HG03354 (cell line): ENCODE data around the gene TSHZ2.
"Not testable (repeated sequence)": the region's sequence is repeated elsewhere in the genome, so short reads cannot be mapped to it uniquely, and the experiment has no call there.

Experiments used
- ATAC-seq: cut with Tn5 transposase; IDR thresholded peaks from one replicate; pipeline ENCODE4 v1.9.1; 2021; ENCODE audit warnings: mild to moderate bottlenecking; ENCODE audit not compliant: unreplicated experiment, poor library complexity, severe bottlenecking

Gene TSHZ2

DNA sequence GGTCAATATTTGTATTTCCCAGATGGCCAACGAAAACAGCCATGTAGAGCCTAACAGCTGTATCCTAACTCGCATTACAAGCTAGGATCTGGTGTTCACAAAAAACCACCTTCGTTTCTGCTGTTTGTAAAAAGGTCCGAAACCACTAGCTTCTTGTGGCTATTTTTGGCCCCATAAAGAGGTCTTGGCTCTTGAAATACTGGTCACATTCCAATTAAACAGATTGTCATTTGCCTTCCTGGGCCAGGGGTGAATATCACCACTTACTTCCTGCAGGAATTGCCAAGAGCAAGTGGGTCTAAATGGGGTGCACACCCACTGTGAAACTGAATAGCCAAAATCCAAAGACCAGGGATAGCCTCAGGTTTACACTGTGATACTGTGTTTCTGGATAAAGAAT is 48.2 kb downstream of the TSHZ2 start:
- ATAC-seq = no peak

DNA sequence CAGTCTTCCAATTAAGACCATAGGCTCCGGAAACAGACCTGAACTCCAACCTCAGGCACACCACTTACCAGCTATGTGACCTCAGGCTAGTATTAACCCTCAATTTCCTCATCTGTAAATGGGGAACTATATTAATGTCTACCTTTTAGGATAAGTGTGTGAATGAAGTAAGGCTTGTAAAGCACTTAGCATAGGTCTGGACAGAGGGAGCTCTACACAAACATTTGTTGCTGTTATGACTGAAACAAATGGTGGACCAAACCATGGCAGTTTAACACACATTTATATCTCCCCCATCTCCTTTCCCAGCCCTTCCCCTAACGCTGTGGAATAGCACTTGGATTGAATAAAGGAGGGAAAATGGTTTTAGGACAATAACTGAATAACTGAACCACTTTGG is 48.7 kb downstream of the TSHZ2 start:
- no peak for ATAC-seq

DNA sequence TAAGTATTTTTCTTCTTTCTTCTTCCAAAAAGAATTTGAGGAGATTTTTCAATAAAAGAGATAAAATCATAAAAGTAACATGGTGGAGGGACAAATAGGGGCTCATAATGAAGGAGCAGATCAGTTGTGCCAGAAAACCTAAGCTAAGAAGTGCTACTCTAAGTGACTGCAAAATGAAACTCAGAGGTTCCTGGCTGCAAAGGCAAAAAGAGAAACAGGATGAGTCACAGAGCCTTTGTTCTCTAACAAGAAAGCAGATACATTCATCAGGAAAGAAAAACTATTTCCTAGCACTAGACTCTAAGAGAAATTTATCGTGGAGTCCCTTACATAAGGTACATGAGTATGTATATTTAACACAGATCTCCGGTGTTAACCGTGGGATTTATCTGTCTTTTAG is 49.8 kb downstream of the TSHZ2 start:
- ATAC-seq = no peak

DNA sequence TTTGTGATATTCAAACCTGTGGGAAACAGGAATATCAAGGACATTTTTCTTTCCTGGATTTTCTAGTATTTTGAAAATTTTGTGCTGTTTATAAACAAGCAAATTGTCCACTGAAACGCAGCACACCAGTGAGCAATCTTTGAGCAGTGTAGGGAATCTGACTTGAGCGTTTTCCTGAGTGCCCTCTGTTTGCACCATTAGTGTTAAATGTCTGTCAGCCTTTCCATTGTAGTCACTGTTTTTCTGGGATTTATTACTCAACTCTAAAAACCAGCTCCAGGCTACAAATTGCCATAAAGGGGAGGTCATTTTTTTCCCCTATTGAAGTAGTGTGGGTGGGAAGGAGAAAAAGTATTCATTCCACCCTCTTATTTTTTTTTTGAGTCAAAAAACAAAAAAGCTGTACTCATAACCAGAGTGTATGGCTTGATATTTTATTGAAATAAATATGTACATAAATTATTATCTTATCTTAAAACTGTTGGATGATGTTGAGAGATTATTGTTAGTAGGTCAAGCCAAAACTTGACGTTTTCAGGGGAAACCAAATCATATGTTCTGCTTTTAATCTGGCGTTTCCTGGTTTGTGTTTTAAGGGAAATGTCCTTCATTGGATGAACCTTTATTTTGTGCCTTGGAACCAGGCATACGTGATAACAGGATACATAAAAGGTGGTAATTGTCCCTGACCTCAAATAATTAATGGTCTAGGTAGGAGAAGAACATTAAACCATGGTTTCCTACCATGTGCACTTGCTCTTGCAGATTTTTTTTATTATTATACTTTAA is 51.8 kb downstream of the TSHZ2 start:
- ATAC-seq = no peak

DNA sequence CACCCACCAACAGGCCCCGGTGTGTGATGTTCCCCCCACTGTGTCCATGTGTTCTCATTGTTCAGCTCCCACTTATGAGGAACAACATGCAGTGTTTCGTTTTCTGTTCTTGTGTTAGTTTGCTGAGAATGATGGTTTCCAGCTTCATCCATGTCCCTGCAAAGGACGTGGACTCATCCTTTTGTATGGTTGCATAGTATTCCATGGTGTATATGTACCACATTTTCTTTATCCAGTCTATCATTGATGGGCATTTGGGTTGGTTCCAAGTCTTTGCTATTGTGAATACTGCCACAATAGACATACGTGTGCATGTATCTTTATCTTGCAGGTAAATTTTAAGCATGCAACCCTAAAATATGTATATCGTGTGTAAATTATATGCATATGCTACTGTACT is 52.5 kb downstream of the TSHZ2 start:
- ATAC-seq = not testable (repeated sequence)

DNA sequence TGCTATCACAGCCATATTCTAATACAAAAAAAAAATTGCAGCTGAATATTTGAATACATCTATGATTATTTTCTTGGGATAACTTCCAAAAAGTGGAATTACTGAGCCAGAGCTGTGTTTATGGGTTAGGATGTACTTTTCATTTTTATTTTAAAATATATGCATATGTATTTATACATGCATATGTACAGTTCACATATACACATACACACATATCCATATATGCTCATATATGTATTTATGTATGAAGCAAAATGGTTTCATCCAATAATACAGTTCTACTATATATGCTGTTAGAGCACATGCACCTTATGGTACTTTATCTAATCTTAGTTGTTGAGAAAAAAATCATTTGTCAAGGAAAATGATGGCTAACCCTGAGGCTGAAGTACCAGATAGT is 54.9 kb downstream of the TSHZ2 start:
- no peak for ATAC-seq

DNA sequence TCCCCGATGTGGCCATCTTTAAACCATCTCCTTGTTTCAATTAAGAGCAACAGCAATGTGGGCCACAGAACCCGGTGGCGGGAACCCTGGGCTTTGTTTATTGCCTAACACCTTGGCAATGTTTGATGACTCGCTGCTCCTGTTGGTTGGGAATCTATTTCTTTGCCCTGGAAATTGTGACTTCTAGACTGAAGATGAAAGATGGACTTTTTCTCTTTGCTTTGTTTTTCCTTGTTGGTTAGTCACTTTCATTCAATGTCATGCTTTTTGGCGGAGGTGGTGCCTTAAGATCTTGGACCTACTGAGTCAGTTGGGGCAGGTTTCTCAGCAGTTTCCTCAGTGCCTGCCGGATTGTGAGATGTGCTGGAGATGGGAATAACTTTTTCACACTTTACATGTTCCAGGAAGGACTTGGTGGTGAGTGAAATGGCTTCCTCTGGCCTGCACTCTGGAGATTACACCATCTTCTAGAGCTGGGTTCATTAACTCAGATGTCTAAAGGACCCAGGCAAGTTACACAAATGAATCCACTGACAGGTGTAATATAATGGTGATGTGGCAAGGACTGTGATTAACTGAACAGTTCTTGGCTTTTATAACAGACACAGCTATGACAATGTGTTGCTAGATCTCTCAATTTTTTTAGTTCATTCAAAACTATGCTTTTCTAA is 56.3 kb downstream of the TSHZ2 start:
- ATAC-seq = no peak

DNA sequence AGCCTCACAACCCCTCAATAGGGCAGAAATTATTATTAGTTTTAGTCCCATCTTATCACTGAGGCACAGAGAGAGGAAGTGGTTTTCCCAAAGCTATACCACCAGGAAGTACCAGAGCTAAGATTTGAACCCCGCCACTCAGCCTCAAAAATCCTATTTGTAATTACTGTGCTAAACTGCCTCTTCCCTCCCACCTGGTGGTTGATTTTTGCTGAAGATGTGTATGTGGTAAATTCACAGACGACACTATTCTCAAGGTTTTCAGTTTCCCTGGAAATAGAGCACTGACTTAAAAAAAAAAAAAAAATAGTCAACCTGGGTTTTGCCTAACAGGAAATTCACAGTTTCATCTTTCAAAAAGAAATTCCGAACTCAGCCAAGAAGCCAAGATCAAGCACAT is 57.9 kb downstream of the TSHZ2 start:
- ATAC-seq = no peak

DNA sequence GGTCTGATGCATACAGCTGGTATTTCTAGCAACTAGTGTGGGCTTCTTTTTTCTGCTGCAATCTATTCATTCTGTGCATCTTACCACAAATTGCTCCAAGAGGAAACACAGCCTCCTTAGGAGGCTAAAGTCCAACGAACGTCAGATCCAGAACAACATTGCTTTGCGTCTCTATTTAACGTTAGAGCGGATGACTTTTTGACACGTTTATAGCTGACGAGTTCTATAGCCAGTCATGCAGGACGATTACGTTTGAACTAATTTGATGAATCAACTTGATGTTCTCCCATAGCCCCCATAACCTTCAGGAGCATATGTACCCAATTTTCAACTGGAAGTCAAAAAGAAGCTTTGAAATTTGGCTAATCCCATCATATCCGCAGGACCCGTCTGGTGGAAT is 59.9 kb downstream of the TSHZ2 start:
- no peak for ATAC-seq

DNA sequence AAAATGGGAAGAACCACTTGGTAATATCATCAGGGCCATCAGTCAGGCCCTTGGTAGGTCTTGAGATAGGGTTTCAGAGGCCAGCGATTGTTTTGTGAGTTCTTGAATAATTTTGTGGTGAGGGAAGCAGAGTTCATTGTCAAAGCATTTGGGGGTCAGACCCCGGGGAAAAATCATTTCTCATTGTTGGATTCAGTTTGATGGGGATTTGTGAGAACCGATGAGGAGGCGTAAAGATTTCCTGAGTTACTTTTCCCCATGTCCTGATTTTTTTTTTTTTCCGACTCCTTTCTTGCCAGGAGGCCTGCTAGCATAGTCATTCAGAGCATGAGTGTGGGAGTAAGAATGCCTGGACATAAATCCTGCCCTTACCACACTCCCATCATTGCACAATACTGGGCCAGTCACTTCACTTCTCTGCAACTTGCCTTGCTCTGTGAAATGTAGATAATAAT is 60.3 kb downstream of the TSHZ2 start:
- ATAC-seq = no peak

DNA sequence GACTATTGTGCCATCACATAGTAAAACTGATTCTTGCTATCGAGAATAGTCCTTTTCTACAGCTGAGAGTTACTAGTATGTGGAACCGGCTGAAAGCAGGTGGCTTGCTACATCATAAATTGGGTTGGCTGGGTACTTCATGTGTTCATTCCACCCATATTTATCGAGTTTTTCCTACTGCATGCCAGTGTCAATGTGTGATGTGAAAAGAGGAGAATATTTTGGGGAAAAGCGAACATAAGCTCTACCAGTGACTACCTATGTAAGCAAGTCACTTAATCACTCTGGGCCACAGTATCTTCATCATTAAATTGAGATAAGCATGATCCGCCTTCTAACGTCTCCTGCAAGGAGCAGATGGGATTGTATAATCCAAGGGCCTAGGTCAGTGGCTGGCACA is 61.0 kb downstream of the TSHZ2 start:
- no peak for ATAC-seq

DNA sequence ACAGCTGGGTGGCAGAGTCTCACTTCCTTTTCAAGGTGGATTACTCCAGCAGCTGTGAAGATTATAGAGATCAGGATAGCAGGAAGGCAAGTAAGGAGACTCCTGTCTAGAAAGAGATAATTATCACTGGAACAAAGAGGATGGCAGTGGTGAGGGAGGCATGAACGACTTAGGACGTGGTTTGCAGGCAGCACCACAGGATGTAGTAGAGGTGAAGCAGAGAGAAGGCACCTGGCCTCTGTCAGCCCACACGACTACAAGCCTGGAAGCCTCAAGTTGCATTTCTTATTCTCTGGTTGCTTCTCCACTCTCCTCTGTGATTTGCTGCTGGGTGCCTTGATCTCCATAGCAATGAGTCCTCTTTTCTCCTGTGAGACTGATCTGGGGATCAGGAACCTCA is 62.7 kb downstream of the TSHZ2 start:
- no peak for ATAC-seq

DNA sequence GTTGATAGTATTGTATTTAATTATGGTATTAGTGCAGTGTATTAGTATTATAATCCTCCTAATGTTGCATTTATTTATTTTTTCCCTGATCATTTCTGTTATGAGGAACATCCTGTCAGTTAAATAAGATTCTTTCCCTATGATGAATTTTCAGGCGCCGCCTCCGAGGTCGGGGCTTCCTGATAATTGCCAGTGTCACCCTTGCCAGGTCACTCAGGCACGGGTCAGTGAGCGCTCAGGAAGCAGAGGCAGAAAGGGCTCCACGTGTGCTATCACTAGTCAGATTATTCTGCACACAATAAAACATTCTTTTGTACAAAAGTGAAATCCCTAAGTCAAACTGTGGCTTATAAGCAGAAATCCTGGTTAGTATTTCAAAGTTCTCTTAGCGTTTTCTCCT is 64.8 kb downstream of the TSHZ2 start:
- no peak for ATAC-seq

DNA sequence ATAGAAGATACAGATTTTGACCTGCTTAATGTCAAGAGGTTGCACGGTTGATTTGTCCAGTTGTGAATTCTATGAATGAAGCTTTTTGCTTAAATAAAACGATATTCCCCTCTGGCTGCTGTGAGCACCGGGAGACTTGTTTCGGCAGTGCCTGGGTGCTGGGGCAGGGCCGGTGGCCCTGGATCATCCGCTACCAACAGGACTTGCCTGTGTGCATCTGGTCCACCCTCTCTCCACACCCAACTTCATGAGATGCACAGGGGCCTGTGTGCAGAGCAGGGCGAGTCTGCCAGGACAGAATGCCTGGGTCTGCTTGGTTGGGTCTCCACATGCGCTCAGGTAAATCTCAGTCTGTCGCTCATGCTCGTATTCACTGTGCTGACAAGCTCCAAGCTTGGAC is 65.5 kb downstream of the TSHZ2 start:
- no peak for ATAC-seq

DNA sequence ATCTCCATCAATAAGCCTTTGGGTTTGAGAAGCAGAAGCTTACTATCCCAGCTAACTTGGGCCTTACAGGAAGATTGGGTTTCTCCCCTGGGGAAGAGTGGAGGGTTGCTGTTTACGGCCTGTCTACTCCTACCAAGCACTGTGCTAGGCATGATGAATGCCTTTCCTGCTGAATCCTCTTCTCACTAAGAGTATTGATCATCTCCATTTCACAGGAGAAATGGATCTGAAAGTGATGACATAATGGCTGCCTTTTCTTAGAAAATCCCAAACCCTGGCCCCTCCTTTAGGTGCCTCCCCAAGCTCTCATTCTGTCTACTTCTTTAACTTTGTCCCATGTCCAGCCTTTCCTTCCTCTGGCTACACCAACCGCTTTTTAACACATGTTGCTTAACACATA is 66.1 kb downstream of the TSHZ2 start:
- ATAC-seq = no peak

DNA sequence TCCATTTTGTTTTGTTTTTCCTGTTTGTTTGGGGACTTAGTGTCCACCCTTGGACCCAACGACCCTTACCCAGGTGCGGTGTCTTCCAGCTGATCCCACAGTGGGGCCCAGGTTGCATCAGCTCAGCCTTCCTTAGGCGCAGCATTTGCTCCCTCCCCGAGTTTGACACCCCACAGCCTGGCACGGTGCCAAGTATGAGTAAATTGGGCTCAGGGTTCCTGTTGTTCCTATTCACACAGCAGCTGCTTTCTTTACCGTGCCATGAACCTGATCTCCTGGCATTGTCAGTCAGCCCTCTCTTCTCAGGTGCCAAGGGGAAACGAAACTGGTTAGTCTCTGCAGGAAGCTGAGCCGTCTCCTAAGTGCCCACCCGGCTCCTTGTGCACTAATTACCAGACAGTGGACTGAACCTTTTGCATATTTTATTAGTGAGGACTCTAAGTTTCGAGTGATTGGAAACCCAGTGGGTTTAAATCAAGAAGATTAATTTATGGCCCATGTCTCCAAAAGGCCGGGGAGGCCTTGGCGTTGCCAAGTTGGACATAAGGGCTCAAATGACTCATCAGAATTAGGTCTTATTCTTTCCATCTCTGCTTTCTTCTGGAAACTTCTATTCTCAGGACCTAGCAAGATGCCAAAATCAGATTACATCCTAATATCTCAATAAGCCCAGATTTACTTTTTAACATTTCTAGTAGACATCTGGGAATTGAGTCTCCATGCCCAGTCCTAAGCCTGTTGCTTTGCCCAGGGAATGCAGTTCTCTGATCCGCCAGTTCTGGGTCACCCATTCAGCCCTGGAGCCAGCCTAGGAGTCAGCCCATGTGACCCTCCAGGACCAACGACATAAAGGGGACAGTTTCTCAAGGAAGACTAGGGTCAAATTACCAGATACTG is 68.8 kb downstream of the TSHZ2 start:
- no peak for ATAC-seq

DNA sequence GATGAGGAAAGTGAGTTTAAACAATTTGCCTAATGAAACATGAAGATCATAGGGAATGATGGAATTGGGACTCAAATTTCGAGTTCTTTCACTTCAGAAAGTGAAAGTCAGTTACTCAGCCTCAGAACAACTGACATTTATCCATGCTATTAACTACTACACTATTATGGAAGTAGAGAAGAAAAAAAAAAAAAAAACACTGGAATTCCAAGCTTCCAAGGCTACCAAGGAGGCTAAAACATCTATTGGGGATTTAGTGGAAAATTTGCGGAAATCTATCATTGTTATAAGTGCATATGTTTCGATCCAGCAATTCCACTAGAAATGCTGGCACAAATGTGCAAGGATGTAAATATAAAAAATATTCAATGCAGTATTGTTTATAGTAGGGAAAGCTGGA is 70.4 kb downstream of the TSHZ2 start:
- no peak for ATAC-seq

DNA sequence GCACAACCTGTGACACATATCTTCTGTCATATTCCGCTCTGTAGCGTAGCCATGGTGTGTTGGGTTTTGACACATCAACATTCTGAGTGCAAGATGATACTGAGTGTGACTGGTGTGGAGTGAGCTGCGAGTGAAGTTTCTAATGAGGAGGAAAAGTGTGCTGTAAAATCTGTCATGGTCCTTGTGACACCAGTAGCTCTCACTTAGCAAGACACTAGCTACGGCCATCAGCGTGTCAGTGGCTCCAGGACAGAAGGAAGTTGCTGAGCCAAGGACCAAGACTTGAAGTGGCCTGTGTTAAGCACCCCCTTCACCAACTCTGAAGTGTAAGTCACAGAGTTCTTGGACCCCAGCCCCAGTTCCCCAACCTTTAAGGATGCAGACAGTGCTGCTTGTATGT is 72.1 kb downstream of the TSHZ2 start:
- ATAC-seq = no peak

DNA sequence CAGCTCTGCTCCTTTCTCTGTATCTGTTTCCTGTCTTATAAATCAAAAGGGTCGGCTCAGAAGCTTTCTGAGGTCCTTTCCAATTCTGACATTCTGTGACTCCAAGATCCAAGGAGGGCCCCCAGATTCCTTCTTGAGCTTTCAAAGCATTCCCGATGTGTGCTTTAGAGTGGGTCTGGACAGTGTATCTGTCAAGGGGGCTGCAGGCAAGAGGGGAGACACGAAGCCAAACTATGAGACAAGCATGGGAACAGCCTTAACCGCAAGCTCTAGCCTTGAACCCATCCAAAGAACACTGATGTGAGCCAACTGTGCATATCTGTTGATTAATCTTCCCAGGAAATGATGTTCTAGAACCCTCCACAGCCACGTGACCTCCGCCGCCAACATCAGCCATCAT is 73.8 kb downstream of the TSHZ2 start:
- ATAC-seq = no peak

DNA sequence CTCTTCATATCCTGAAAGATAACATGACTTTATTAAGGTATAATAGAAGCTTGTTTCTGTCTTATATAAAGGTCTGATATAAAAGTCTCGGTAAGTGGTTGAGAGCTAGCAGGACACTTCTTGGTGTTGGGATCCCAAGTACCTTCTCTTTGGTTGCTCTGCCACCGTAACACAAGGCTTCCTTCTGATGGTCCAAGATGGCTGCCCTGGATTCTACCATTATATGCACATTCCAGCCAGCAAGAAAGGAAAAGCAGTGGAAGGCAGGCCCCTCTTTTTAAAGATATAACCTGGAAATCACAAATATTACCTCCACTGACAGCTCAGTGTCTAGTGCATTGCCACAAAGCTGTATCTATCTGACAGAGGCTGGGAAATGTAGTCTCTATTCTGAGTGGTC is 75.0 kb downstream of the TSHZ2 start:
- ATAC-seq = no peak

DNA sequence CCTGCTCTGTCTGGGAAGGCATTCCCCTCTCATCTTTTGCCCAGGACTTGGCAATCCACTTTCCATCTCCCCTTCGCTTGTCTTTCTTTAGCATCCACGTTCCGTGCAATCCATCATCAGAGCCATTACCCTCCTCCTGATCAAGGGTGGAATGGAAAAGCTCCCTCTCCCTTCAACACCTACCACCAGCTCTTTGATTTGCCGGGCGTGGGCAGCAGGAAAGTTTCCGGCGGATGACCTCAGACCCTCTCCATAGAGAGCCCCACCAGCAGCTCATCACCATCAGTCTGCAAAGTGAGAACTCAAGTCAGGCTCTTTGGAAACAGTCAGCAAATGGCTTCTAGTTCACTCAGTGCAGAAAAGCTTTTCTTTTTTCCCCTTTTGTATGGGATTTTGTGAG is 76.2 kb downstream of the TSHZ2 start:
- ATAC-seq = no peak
